K562 (cell line): ENCODE results near the gene KCNMB2. TPM values are rescaled to one million over a fixed set of nuclear protein-coding genes. Genes with fewer than 3 reads are reported as not detected.

Experiments
- ATAC-seq: fragments of 200-7000 bp; cut with Tn5 transposase; 3 replicates; pipeline ENCODE4 v1.9.1; 2020; ENCODE audit warnings: moderate library complexity
- BruUV-seq: library from RNA; stranded (reverse); fragments of 400-500 nt; replicated peaks from 2 replicates; lab custom pipeline; 2021; lab: Mats Ljungman, UMichigan
- CTCF ChIA-PET: fragments of 300-600 bp; formaldehyde crosslinking; extraction: SDS; loops from one replicate; lab custom pipeline; 2021; ENCODE audit warnings: low intra/inter-chr PET ratio; lab: Yijun Ruan, JAX
- POLR2A ChIA-PET: fragments of 300-600, 350-650 bp; sonication (Branson Sonifier 250); formaldehyde crosslinking; extraction: SDS; loops from one replicate; lab custom pipeline; 2021; ENCODE audit warnings: antibody characterized with exemption, inconsistent platforms; lab: Yijun Ruan, JAX
- DNase-seq, 4 experiments: peaks; one replicate each; pipeline versions ENCODE4 v3.0.0 to v3.0.0-alpha.2; 2011 to 2018; ENCODE audit warnings: low spot score in 3 of 4, mixed read lengths in 3 of 4; ENCODE audit errors: extremely low read depth in 1 of 4
- FAIRE-seq: peaks from 2 replicates; lab custom pipeline; 2011; peaks lifted over from hg19 to GRCh38; lab: Jason Lieb, UNC
- H2AFZ ChIP-seq: 2 replicates; pipeline ENCODE4 v1.6.0; 2011; ENCODE audit warnings: low read depth, low read length, control low read depth, inconsistent platforms
- H3K27ac ChIP-seq: fragments of 200-600 bp; 3 replicates; pipeline ENCODE4 v1.8.0; 2011; ENCODE audit warnings: low read depth, mild to moderate bottlenecking, control low read depth, inconsistent platforms, low read length, moderate library complexity, mixed read lengths; ENCODE audit errors: extremely low read depth
- H3K27me3 ChIP-seq, 2 experiments: fragments of 300-600 bp in 1 of 2; 2 replicates in 1 of 2; 3 replicates in 1 of 2; pipeline versions ENCODE4 v1.6.0 to v1.8.0; 2011; ENCODE audit warnings: inconsistent platforms in 2 of 2, low read length in 2 of 2, mild to moderate bottlenecking in 1 of 2, mixed read lengths in 1 of 2, moderate library complexity in 1 of 2; ENCODE audit not compliant: control insufficient read depth in 2 of 2, insufficient read depth in 2 of 2
- H3K36me3 ChIP-seq: fragments of 300-600 bp; 3 replicates; pipeline ENCODE4 v1.8.0; 2011; ENCODE audit warnings: mild to moderate bottlenecking, low read length, inconsistent platforms; ENCODE audit not compliant: control insufficient read depth, insufficient read depth
- H3K4me1 ChIP-seq, 2 experiments: fragments of 200-600 bp in 1 of 2; replicated peaks in 1 of 2; 2 replicates in 1 of 2; 3 replicates in 1 of 2; pipeline versions ENCODE4 v1.5.1 to v1.8.0; 2011; ENCODE audit warnings: inconsistent platforms in 2 of 2, low read length in 2 of 2, mild to moderate bottlenecking in 1 of 2, mixed read lengths in 1 of 2, moderate library complexity in 1 of 2; ENCODE audit not compliant: control insufficient read depth in 2 of 2, insufficient read depth in 2 of 2
- H3K4me2 ChIP-seq: 2 replicates; pipeline ENCODE4 v1.6.1; 2011; ENCODE audit warnings: low read length, control low read depth, inconsistent platforms, mixed read lengths; ENCODE audit not compliant: insufficient read depth
- H3K4me3 ChIP-seq: fragments of 200-600 bp; sonication (generic), shearing (Covaris generic); 2 replicates; pipeline ENCODE4 v1.5.1; 2016; ENCODE audit warnings: control low read depth, inconsistent platforms
- H3K79me2 ChIP-seq: fragments of 200-600 bp; 3 replicates; pipeline ENCODE4 v1.8.0; 2011; ENCODE audit warnings: low read length, inconsistent platforms; ENCODE audit not compliant: control insufficient read depth, insufficient read depth
- H3K9ac ChIP-seq, 2 experiments: 2 replicates each; pipeline versions ENCODE4 v1.6.0 to v1.6.1; 2011; ENCODE audit warnings: low read depth in 2 of 2, low read length in 2 of 2, control low read depth in 1 of 2, inconsistent platforms in 1 of 2, mild to moderate bottlenecking in 1 of 2, mixed read lengths in 1 of 2; ENCODE audit not compliant: insufficient read depth in 1 of 2
- H3K9me1 ChIP-seq: one replicate; pipeline ENCODE4 v1.6.0; 2011; ENCODE audit warnings: inconsistent platforms, mild to moderate bottlenecking, low read length, moderate library complexity; ENCODE audit not compliant: control insufficient read depth, insufficient read depth
- H3K9me3 ChIP-seq: replicated peaks from 2 replicates; pipeline ENCODE4 v1.5.1; 2011; ENCODE audit warnings: low read depth, low read length, inconsistent platforms; ENCODE audit not compliant: control insufficient read depth, insufficient read depth
- H4K20me1 ChIP-seq: replicated peaks from 2 replicates; pipeline ENCODE4 v1.6.1; 2011; ENCODE audit warnings: low read length, inconsistent platforms, mixed read lengths; ENCODE audit not compliant: control insufficient read depth, insufficient read depth
- BACH1 ChIP-seq: fragments of 200-800 bp; sonication (Bioruptor generic); IDR thresholded peaks from 2 replicates; pipeline ENCODE4 v1.6.1; 2016; ENCODE audit warnings: missing genetic modification characterization, missing compliant biosample characterization
- CREM ChIP-seq: IDR thresholded peaks from 2 replicates; pipeline ENCODE4 v1.6.1; 2014; ENCODE audit warnings: antibody characterized with exemption, low read depth
- FOXK1 ChIP-seq: sonication (generic); formaldehyde crosslinking; IDR thresholded peaks from 2 replicates; pipeline ENCODE4 v1.8.0; 2022; ENCODE audit warnings: missing genetic modification reagents, mild to moderate bottlenecking, borderline replicate concordance
- GABPB2 ChIP-seq: fragments of 250-450 bp; sonication (Bioruptor Pico); conservative IDR thresholded peaks from 2 replicates; pipeline ENCODE4 v1.5.1; 2021; ENCODE audit warnings: mild to moderate bottlenecking
- GATAD2A ChIP-seq: fragments of 450-650 bp; IDR thresholded peaks from 2 replicates; pipeline ENCODE4 v1.6.1; 2017
- HMG20B ChIP-seq: fragments of 250-450 bp; sonication (Bioruptor Pico); IDR thresholded peaks from 2 replicates; pipeline ENCODE4 v1.5.0; 2021; ENCODE audit warnings: mild to moderate bottlenecking
- NFIX ChIP-seq: fragments of 250-450 bp; sonication (Bioruptor Pico); IDR thresholded peaks from 2 replicates; pipeline ENCODE4 v1.4.0; 2020; ENCODE audit warnings: low read depth, mild to moderate bottlenecking, moderate library complexity
- NKRF ChIP-seq: fragments of 450-650 bp; IDR thresholded peaks from 2 replicates; pipeline ENCODE4 v1.6.1; 2016; ENCODE audit warnings: borderline replicate concordance
- PHF20 ChIP-seq: fragments of 450-650 bp; IDR thresholded peaks from 2 replicates; pipeline ENCODE4 v1.6.1; 2018; ENCODE audit not compliant: partially characterized antibody
- PTBP1 ChIP-seq: fragments of 200-400 bp; formaldehyde crosslinking; IDR thresholded peaks from 2 replicates; pipeline ENCODE4 v1.6.1; 2017; ENCODE audit warnings: low read depth, low read length
- SMARCE1 ChIP-seq: fragments of 450-650 bp; IDR thresholded peaks from 2 replicates; pipeline ENCODE4 v1.7.1; 2016; ENCODE audit warnings: mild to moderate bottlenecking
- SP2 ChIP-seq: IDR thresholded peaks from 2 replicates; pipeline ENCODE4 v1.6.1; 2011; ENCODE audit warnings: mild to moderate bottlenecking, low read depth, low read length, moderate library complexity; ENCODE audit not compliant: poor library complexity, severe bottlenecking; ENCODE audit errors: extremely low read depth
- SRF ChIP-seq, 2 experiments: fragments of 250-450, 450-650 bp in 1 of 2; sonication (Bioruptor Pico) in 1 of 2; sonication (generic) in 1 of 2; formaldehyde crosslinking; IDR thresholded peaks; 2 replicates each; pipeline versions ENCODE4 v1.5.0 to v1.5.1; 2020 to 2022; ENCODE audit warnings: mild to moderate bottlenecking in 1 of 2, missing genetic modification reagents in 1 of 2
- TAF15 ChIP-seq: fragments of 200-400 bp; formaldehyde crosslinking; IDR thresholded peaks from 2 replicates; pipeline ENCODE4 v1.6.1; 2017; ENCODE audit warnings: mild to moderate bottlenecking, low read depth, low read length, moderate library complexity
- THAP7 ChIP-seq: fragments of 250-450 bp; sonication (Bioruptor Pico); IDR thresholded peaks from 2 replicates; pipeline ENCODE4 v1.5.0; 2021
- TRIM24 ChIP-seq, 2 experiments: fragments of 450-650 bp; IDR thresholded peaks; 2 replicates each; pipeline ENCODE4 v1.6.1; 2016
- YBX1 ChIP-seq: fragments of 450-650 bp; IDR thresholded peaks from 2 replicates; pipeline ENCODE4 v1.7.1; 2016; ENCODE audit warnings: mild to moderate bottlenecking
- ZKSCAN1 ChIP-seq: fragments of 150-350 bp; IDR thresholded peaks from 2 replicates; pipeline ENCODE4 v1.6.1; 2016; ENCODE audit warnings: low read depth, low read length
- ZNF444 ChIP-seq: fragments of 250-450 bp; sonication (Bioruptor Pico); IDR thresholded peaks from 2 replicates; pipeline ENCODE4 v1.4.0; 2020; ENCODE audit warnings: mild to moderate bottlenecking, moderate library complexity
- WGBS: fragments of 100-300 bp; shearing (Covaris generic); methylation state at CpG from one replicate; pipeline ENCODE4 v1.1.6; 2016; ENCODE audit warnings: low coverage, mixed read lengths; ENCODE audit not compliant: insufficient coverage; ENCODE audit errors: missing lambda C conversion rate; 5-methylcytosine and 5-hydroxymethylcytosine counted together
- in situ Hi-C: fragments of 300-500 bp; cut with MboI; formaldehyde crosslinking; loops from 4 replicates; pipeline ENCODE4 v1.15.0; 2018; ENCODE audit warnings: inconsistent platforms, mixed read lengths
- intact Hi-C: fragments of 100-400 bp; cut with micrococcal nuclease; formaldehyde crosslinking; loops from 2 replicates; pipeline ENCODE4 v1.14.2; 2022
- polyA plus RNA-seq, 8 experiments: library from polyadenylated mRNA; depleted of rRNA in 4 of 8; stranded (reverse) in 5 of 8; unstranded in 3 of 8; fragments of >200 nt; fragmentation: Nextera tagmentation in 2 of 8; fragmentation: Illumina TruSeq in 1 of 8; extraction: Ambion mirVana in 2 of 8; extraction: Trizol in 1 of 8; gene quantifications; 2 replicates each; pipeline versions ENCODE4 v1.2.1 to v1.2.3, GENCODE V29; 2011 to 2014; ENCODE audit warnings: inconsistent platforms in 1 of 8, missing spikeins in 1 of 8
- total RNA-seq, 7 experiments: library from RNA; depleted of rRNA in 6 of 7; stranded (reverse); fragments of >200 nt in 6 of 7; fragmentation: Illumina TruSeq in 2 of 7; extraction: Trizol in 2 of 7; gene quantifications; 2 replicates each; pipeline versions ENCODE4 v1.2.1 to v1.2.3, GENCODE V29; 2011 to 2021; ENCODE audit warnings: low replicate concordance in 1 of 7

Gene KCNMB2
- total and polyA plus RNA-seq, 9 of the 15 experiments (the other 6 are each of a cell fraction or from before 2014, with no cell fraction given), result 0.04 to 0.15 TPM; not detected in 7

GRCh38 chr3:178507507-178508442, 28.5 kb upstream of the KCNMB2 start:
- in situ Hi-C loops, result no loop called here

More at GRCh38 chr3:178507507-178508442, 28.5 kb upstream of the KCNMB2 start:
- Histone ChIP-seq H3K27me3 (no peaks in the 10 kb centered on the region), H4K20me1 (no peaks in the 10 kb centered on the region), H3K27ac (no peak overlapping the region), H3K9me3 (no peaks in the 10 kb centered on the region), H3K9ac (no peak overlapping the region), H3K36me3 (no peaks in the 10 kb centered on the region), H2AFZ (no peak overlapping the region), H3K79me2 (no peaks in the 10 kb centered on the region), H3K4me3 (no peak overlapping the region), H3K4me1 (no peaks in the 10 kb centered on the region), H3K4me2 (no peak overlapping the region), H3K9me1 (no peaks in the 10 kb centered on the region)
- DNase-seq (no peak), FAIRE-seq (no peak), ATAC-seq (no peak)
- ChIA-PET CTCF (no interaction called here), POLR2A (interaction anchor here (0.7 kb wide), 1 partner anchor 55 kb away, joined by 3 read pairs; no protein-coding TSS in a partner anchor)
- TF ChIP-seq BACH1 (tag) (no peak), ZKSCAN1 (no peak), CREM (no peak), PHF20 (no peak), GABPB2 (CRISPR knock-in tag) (no peak), GATAD2A (no peak), HMG20B (CRISPR knock-in tag) (no peak), ZNF444 (no peak), NFIX (no peak), SP2 (no peak), YBX1 (no peak), FOXK1 (no peak), TAF15 (no peak), THAP7 (CRISPR knock-in tag) (no peak), SMARCE1 (no peak), NKRF (no peak), PTBP1 (no peak), SRF (CRISPR knock-in tag; IDR thresholded peaks at IDR 0.05) (no peak), TRIM24 (IDR thresholded peaks at IDR 0.05) (no peak)
- intact Hi-C loops, result no loop called here
- WGBS, result 0% methylated on average over 5 of the region's 5 CpGs
- BruUV-seq, result no TSS peak
